ENCODE data around the gene SUMF1.

The SUMF1 gene

DNA sequence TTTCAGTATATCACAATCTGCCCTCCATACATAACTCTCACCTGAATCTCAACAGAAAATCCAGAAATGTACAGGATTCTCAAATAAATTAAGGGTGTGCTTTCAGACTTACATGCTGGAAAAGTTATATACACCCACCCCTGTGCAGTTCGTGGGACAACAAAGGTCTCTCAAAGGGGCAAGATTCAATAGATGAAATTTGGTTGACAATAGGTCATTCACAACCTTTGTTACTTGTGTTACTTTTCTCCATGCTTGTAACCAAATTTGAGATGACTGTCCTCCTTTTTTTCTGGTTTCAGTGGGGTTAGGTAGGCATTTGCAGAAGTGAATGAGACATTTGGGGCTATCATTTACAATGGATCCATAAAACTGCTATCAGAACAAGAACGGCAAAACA, 91.2 kb downstream of the SUMF1 start:
- no peak overlapping the region for H3K4me3 ChIP-seq (ENCODE audit: low read depth, low read length)
- no peak for TF ChIP-seq CTCF (IDR thresholded peaks at IDR 0.05; ENCODE audit: insufficient read depth, low read depth, low read length, missing control alignments)
- DNase-seq (ENCODE audit: low read depth) = no peak

DNA sequence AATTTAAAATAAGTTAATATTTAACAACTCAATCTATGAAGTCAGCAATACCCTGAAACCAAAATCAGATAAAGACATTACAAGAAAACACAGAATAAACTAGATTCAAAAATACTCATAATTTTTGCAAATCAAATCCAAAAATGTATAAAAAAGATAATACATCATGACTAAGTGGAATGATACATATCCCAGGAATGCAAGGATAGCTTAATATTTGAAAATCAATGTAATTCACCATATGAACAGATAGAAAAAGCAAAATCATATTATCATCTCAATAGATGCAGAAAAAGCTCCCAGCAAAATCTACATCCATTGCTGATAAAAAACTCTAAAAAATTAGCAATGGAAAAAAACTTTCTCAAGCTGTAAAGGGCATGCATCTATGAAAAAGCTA, 93.4 kb downstream of the SUMF1 start:
- H3K4me3 ChIP-seq (ENCODE audit: low read depth, low read length) = no peak overlapping the region
- no peak for DNase-seq (ENCODE audit: low read depth)
- TF ChIP-seq CTCF (IDR thresholded peaks at IDR 0.05; ENCODE audit: insufficient read depth, low read depth, low read length, missing control alignments) = no peak

DNA sequence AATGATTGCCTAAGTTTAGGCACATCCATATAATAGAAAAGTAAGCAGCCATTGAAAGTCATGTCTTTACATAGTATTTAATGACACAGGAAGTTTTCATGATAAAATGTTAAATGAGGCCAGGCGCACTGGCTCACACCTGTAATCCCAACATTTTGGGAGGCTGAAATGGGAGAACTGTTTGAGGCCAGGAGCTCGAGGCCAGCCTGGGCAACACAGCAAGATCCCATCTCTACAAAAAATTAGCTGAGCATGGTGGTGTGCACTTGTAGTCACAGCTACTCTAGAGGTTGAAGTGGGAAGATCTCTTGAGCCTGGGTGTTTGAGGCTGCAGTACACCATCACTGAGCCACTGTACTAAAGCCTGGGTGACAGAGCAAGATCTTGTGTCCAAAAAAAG, 104.5 kb downstream of the SUMF1 start:
- TF ChIP-seq CTCF (IDR thresholded peaks at IDR 0.05; ENCODE audit: insufficient read depth, low read depth, low read length, missing control alignments) = no peak
- no peak for DNase-seq (ENCODE audit: low read depth)
- no peak overlapping the region for H3K4me3 ChIP-seq (ENCODE audit: low read depth, low read length)

DNA sequence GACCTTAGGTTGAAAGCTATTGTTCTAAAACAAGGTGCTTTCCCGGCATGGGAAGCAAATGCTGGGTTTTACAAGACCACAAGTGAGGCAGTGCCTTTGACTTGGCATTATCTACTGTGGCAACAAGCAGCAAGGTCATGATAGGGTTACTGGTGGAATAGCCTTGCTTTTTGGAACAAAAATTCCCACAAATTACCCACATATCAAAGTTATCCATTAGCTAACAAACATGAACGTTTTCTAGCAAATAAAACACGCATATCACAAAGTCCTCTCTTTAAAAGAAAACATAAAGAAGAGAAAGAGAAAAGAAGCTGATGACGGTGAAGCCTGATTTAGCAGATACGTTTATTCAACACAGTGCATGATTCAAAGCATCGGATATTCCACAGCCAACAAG, 106.3 kb downstream of the SUMF1 start:
- DNase-seq (ENCODE audit: low read depth) = no peak
- no peak for TF ChIP-seq CTCF (IDR thresholded peaks at IDR 0.05; ENCODE audit: insufficient read depth, low read depth, low read length, missing control alignments)
- no peak overlapping the region for H3K4me3 ChIP-seq (ENCODE audit: low read depth, low read length)

DNA sequence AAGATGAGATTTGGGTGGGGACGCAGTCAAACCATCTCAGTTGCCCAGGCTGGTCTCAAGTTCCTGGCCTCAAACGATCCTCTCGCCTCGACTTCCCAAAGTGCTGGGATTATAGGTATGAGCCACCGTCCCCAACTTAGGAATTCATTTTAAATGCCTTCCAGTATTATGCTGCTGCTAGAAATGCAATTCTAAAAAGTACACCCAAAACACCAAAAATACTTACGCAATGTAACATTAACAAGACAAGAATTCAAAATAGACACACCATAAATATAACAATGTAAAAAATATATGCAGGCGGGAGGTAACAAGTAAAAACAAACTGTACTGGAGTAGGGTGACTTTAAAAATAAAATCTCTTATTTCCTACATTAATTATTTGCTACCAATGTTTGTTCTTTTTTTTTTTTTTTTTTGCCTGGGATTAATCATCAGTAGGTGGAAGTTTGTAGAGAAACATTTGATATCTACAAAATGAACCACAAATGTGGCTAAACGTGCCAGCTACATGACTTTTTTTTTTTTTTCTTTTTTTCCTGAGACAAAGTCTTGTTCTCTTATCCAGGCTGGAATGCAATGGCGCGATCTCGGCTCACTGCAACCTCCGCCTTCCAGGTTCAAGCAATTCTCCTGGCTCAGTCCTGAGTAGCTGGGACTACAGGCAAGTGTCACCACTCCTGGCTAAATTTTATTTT, 107.1 kb downstream of the SUMF1 start:
- no peak for TF ChIP-seq CTCF (IDR thresholded peaks at IDR 0.05; ENCODE audit: insufficient read depth, low read depth, low read length, missing control alignments)
- no peak for DNase-seq (ENCODE audit: low read depth)
- no peak overlapping the region for H3K4me3 ChIP-seq (ENCODE audit: low read depth, low read length)

GRCh38 chr3:4358273-4358672, 108.8 kb downstream of the SUMF1 start:
- no peak overlapping the region for H3K4me3 ChIP-seq (ENCODE audit: low read depth, low read length)
- DNase-seq (ENCODE audit: low read depth) = no peak
- no peak for TF ChIP-seq CTCF (IDR thresholded peaks at IDR 0.05; ENCODE audit: insufficient read depth, low read depth, low read length, missing control alignments)
